Heart left ventricle (tissue), 16 donors: ENCODE measurements around the gene SERTM2. TPM values are rescaled to one million over a fixed set of nuclear protein-coding genes. Genes with fewer than 3 reads are reported as not detected.

Experiments
- ATAC-seq, 4 donors: fragments of 200-7000 bp; cut with Tn5 transposase; one replicate each; pipeline ENCODE4 v1.9.1; 2020 to 2022; ENCODE audit warnings: moderate library complexity in 4 of 4, mild to moderate bottlenecking in 3 of 4, moderate number of reproducible peaks in 1 of 4
- DNase-seq, 5 donors: peaks; one replicate each; pipeline ENCODE4 v3.0.0-alpha.2; 2020
- H3K27ac ChIP-seq, 12 donors: fragments of 200-600 bp; sonication (generic) in 4 of 12; one replicate each; pipeline versions ENCODE4 v1.5.0 to v1.8.0; 2016 to 2022; ENCODE audit warnings: mild to moderate bottlenecking in 2 of 12
- H3K27me3 ChIP-seq, 9 donors: fragments of 200-600 bp; sonication (generic) in 2 of 9; one replicate each; pipeline versions ENCODE4 v1.5.1 to v1.8.0; 2016 to 2022; ENCODE audit warnings: mild to moderate bottlenecking in 3 of 9
- H3K36me3 ChIP-seq, 9 donors: fragments of 200-600 bp; sonication (generic) in 2 of 9; one replicate each; pipeline versions ENCODE4 v1.5.0 to v1.8.0; 2018 to 2022; ENCODE audit warnings: mild to moderate bottlenecking in 2 of 9
- H3K4me1 ChIP-seq, 12 donors: fragments of 200-600 bp; sonication (generic) in 4 of 12; one replicate each; pipeline versions ENCODE4 v1.5.0 to v1.8.0; 2016 to 2022; ENCODE audit warnings: mild to moderate bottlenecking in 3 of 12
- H3K4me3 ChIP-seq, 12 donors: fragments of 200-600 bp; sonication (generic) in 4 of 12; one replicate each; pipeline versions ENCODE4 v1.5.0 to v1.8.0; 2017 to 2022; ENCODE audit warnings: mild to moderate bottlenecking in 9 of 12, moderate library complexity in 4 of 12
- H3K9me3 ChIP-seq, 12 donors: fragments of 200-600 bp; sonication (generic) in 4 of 12; one replicate each; pipeline versions ENCODE4 v1.5.0 to v1.8.0; 2016 to 2022; ENCODE audit warnings: mild to moderate bottlenecking in 1 of 12
- POLR2A ChIP-seq, 2 donors: fragments of 450-650 bp; IDR thresholded peaks; one replicate each; pipeline ENCODE4 v1.6.1; 2017; ENCODE audit warnings: antibody characterized with exemption in 2 of 2, mild to moderate bottlenecking in 2 of 2, moderate library complexity in 2 of 2
- WGBS, 4 donors: extraction: QIAGEN DNeasy Blood & Tissue Kit in 2 of 4; methylation state at CpG; one replicate each; pipeline versions ENCODE4 v1.1.5 to v1.1.7; 2013 to 2018; 5-methylcytosine and 5-hydroxymethylcytosine counted together
- intact Hi-C, 10 donors: fragments of 100-400 bp; cut with DNase I; formaldehyde crosslinking; loops; one replicate each; pipeline versions ENCODE4 v1.11.1 to v1.14.2; 2022
- polyA plus RNA-seq, 2 donors: library from polyadenylated mRNA; stranded (reverse); fragments of 200-250 nt; gene quantifications; one replicate each; pipeline ENCODE4 v1.2.3, GENCODE V29; 2013
- total RNA-seq, 9 donors: library from RNA; depleted of rRNA in 2 of 9; stranded (reverse); fragments of >200 nt in 2 of 9; fragmentation: NEBNext Ultra II Directional in 3 of 9; extraction: Animal tissue kit (Norgen Biotek cat#: 25700) in 3 of 9; gene quantifications; one replicate each; pipeline versions ENCODE4 v1.1.0 to v1.2.4, GENCODE V29; 2016 to 2023
- TF ChIP-seq, protein P1 (sequence below), 12 donors: fragments of 200-600 bp; sonication (generic) in 4 of 12; IDR thresholded peaks; one replicate each; pipeline versions ENCODE4 v1.5.0 to v1.8.0; 2018 to 2022; ENCODE audit warnings: antibody characterized with exemption in 12 of 12, mild to moderate bottlenecking in 5 of 12
- donor health status: ischemic (EF 13 %, LVEDD 7.1; RV severe dilation, severe dysfunction).
- donor health status: healthy with polysubstance abuse.
- donor health status: DM: no; HTN: yes; CAD: no.
- donor health status: DM: no; HTN: no; CAD: no.
- donor health status: ischemic (EF 25% LVEDD 6.9; RV normal size, moderate dysfunction).
- donor health status: ischemic (EF 25% LVEDD 5.7; RV mildly dilated, moderate dysfunction).
- donor health status: healthy.
- donor health status: DM: yes; HTN: yes; CAD: no.
- donor health status: ischemic (EF 35%, LVEDD 5.7; RV mildly dilated, moderate dysfunction).
- donor health status: nonischemic (EF 11% LVEDD 7.7; RV severe dilation, severe dysfunction).
- donor health status: DM: yes; HTN: yes; CAD: no.
- donor health status: PGD.
- donor health status: ischemic (EF 29% LVEDD 5.4; RV normal size, mild dysfunction).
- donor health status: nonischemic (EF 23%, LVEDD 6.1; RV moderate dilation, normal function).

Gene SERTM2
- total and polyA plus RNA-seq, 11 donors = 0.27 TPM; not detected in 10

DNA sequence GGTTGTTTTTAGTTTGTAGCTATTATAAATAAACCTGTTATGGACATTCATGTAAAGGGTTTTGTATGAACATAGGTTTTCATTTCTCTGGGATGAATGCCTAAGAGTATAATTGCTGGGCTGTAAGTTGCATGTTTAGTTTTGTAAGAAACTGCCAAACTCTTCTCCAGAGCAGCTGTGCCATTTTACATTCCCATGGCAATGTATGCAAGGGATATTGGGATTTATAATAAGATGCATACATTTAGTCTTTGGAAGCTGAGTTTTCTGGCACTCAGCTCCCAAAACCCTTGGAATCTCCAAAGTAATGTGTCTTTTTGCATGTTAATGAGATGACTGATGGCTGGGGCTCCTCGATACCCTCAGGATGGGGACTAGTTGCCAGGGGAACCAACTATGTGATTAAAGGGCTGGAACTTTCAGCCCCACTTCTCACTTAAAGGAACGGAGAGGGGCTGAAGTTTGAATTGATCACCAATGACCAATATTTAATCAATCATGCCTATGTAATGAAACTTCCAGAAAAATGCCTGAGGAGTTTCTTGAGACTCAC is 44.0 kb downstream of the SERTM2 start:
- no peaks in the 10 kb centered on the region for H3K36me3 ChIP-seq
- TF ChIP-seq POLR2A (IDR thresholded peaks at IDR 0.05) = no peak
- TF ChIP-seq, protein P1, sequence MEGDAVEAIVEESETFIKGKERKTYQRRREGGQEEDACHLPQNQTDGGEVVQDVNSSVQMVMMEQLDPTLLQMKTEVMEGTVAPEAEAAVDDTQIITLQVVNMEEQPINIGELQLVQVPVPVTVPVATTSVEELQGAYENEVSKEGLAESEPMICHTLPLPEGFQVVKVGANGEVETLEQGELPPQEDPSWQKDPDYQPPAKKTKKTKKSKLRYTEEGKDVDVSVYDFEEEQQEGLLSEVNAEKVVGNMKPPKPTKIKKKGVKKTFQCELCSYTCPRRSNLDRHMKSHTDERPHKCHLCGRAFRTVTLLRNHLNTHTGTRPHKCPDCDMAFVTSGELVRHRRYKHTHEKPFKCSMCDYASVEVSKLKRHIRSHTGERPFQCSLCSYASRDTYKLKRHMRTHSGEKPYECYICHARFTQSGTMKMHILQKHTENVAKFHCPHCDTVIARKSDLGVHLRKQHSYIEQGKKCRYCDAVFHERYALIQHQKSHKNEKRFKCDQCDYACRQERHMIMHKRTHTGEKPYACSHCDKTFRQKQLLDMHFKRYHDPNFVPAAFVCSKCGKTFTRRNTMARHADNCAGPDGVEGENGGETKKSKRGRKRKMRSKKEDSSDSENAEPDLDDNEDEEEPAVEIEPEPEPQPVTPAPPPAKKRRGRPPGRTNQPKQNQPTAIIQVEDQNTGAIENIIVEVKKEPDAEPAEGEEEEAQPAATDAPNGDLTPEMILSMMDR (IDR thresholded peaks at IDR 0.05) = no peak
- H3K27me3 ChIP-seq = peaks cover 0 to 11% (median 0%) of the 10 kb centered on the region in 9 donors
- DNase-seq = no peak
- no peak overlapping the region for H3K4me3 ChIP-seq
- intact Hi-C loops = no loop called here
- no peak overlapping the region for H3K27ac ChIP-seq
- H3K4me1 ChIP-seq = no peaks in the 10 kb centered on the region
- H3K9me3 ChIP-seq = no peaks in the 10 kb centered on the region
- WGBS, 4 donors = 24 to 58% (median 43%) methylated on average over 2 of the region's 2 CpGs
- no peak for ATAC-seq

DNA sequence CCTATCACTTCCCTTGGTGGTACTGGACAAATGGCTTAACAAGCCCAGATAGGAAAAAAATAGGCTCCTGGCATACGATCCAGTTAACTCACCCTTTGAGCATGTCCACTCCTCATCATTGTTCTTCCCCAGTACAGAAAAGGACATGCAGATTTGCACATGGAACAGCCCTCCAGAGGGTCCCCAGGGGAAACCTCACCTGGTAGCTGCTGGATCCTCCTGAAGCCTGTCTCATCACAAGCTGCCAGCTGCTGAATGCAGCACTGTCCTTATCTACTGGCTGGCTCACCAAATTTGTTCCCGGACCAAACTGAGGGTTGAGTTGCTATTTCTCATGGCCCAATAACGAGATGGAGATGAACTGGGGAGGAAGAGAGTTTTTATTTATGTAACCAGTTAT is 49.4 kb downstream of the SERTM2 start:
- no peaks in the 10 kb centered on the region for H3K4me1 ChIP-seq
- no peaks in the 10 kb centered on the region for H3K9me3 ChIP-seq
- WGBS, 4 donors = 47 to 66% (median 52%) methylated on average over 2 to 3 of the region's 3 CpGs
- no peak overlapping the region for H3K27ac ChIP-seq
- H3K27me3 ChIP-seq = peaks cover 0 to 17% (median 0%) of the 10 kb centered on the region in 9 donors
- TF ChIP-seq, protein P1 (IDR thresholded peaks at IDR 0.05) = no peak
- no peak for TF ChIP-seq POLR2A (IDR thresholded peaks at IDR 0.05)
- DNase-seq (no peak), ATAC-seq (no peak)
- no peaks in the 10 kb centered on the region for H3K36me3 ChIP-seq
- intact Hi-C loops = no loop called here
- no peak overlapping the region for H3K4me3 ChIP-seq

DNA sequence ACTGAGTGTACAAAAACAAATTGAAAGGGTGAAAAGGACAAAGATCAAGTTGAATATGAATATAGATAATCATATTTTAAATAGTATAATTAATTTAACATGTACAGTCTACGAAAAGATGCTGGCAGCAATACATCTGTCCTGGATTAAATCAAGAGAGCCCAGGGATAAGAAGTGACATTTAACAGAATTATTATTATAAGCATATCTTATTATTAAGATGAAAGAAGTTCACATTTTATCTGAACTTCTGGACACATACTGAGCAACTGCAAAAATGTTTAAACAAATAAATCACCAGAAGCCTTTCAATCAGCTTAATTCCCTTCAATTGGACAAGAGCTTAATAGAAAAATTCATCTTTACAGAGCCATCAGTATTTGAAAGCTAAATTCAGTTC is 50.4 kb downstream of the SERTM2 start:
- Histone ChIP-seq H3K27ac (no peak overlapping the region), H3K4me1 (no peaks in the 10 kb centered on the region), H3K9me3 (no peaks in the 10 kb centered on the region), H3K27me3 (peaks cover 0 to 16% (median 0%) of the 10 kb centered on the region in 9 donors), H3K4me3 (no peak overlapping the region), H3K36me3 (no peaks in the 10 kb centered on the region)
- intact Hi-C loops = no loop called here
- WGBS, 4 donors = 44 to 65% (median 53%) methylated on average over 1 of the region's 1 CpG
- no peak for ATAC-seq
- TF ChIP-seq, protein P1 (IDR thresholded peaks at IDR 0.05) = no peak
- no peak for TF ChIP-seq POLR2A (IDR thresholded peaks at IDR 0.05)
- DNase-seq = no peak

DNA sequence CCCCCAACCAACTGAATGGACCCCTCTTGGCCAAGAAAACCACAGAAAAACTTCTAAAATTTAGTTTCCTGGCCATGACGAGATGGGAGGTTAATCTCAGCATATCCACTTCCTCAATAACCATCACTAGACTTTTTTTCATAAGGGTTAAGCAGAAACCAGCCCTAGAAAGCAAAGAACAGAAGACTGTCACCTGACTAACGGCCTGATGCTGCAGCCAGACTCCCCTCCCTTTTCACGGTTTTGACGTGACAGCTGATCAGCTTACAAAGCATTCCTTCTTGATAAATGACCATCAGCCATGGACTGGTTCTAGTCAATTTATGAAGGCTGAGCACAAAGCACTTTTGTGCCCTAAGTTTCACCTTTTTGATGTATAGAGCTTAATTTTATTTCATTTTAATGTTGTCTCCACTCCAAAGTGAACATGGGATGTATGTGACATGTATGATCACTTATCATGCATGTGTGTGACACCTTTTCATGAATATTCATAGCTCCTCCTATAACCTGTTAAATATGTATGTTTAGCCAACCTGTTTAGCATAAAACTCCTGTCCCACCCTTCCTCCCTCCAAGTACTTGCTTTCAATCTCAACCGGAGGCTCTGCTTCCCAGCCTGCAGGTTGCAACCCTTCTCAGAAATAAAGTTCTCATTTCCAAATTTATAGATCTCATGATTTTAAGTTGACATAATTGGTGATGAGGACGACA is 56.3 kb downstream of the SERTM2 start:
- no peak for TF ChIP-seq POLR2A (IDR thresholded peaks at IDR 0.05)
- TF ChIP-seq, protein P1 (IDR thresholded peaks at IDR 0.05) = no peak
- no peaks in the 10 kb centered on the region for H3K9me3 ChIP-seq
- WGBS, 4 donors = 50 to 57% (median 52%) methylated on average over 6 of the region's 6 CpGs
- H3K36me3 ChIP-seq = no peaks in the 10 kb centered on the region
- no peak overlapping the region for H3K4me3 ChIP-seq
- DNase-seq (no peak), ATAC-seq (no peak)
- intact Hi-C loops = no loop called here
- no peak overlapping the region for H3K27ac ChIP-seq
- no peaks in the 10 kb centered on the region for H3K4me1 ChIP-seq
- peaks cover 0 to 34% (median 0%) of the 10 kb centered on the region in 9 donors for H3K27me3 ChIP-seq
